GM12878 (cell line): ENCODE measurements around the gene FCF1. TPM values are rescaled to one million over a fixed set of nuclear protein-coding genes. Genes with fewer than 3 reads are reported as not detected.

ENCODE experiments used
- ATAC-seq: fragments of 200-7000 bp; cut with Tn5 transposase; 3 replicates; pipeline ENCODE4 v1.9.1; 2020; ENCODE audit warnings: mild to moderate bottlenecking, moderate library complexity
- BruUV-seq: library from RNA; stranded (reverse); fragments of 400-500 nt; replicated peaks from 2 replicates; lab custom pipeline; 2021; lab: Mats Ljungman, UMichigan
- CTCF ChIA-PET: fragments of 300-600 bp; sonication (Branson Sonifier 250); formaldehyde crosslinking; extraction: SDS; loops from one replicate; lab custom pipeline; 2021; ENCODE audit warnings: inconsistent platforms; lab: Yijun Ruan, JAX
- POLR2A ChIA-PET: fragments of 350-600 bp; formaldehyde crosslinking; extraction: SDS; loops from one replicate; lab custom pipeline; 2021; ENCODE audit warnings: inconsistent platforms; lab: Charles Lee
- RAD21 ChIA-PET: fragments of 300-600 bp; sonication (Branson Sonifier 250); formaldehyde crosslinking; loops from one replicate; lab custom pipeline; 2023; ENCODE audit warnings: antibody characterized with exemption; ENCODE audit not compliant: unreplicated experiment; lab: Charles Lee
- SMC1A ChIA-PET: fragments of 300-600 bp; sonication (Branson Sonifier 250); formaldehyde crosslinking; loops from one replicate; lab custom pipeline; 2023; ENCODE audit not compliant: unreplicated experiment, uncharacterized antibody; lab: Charles Lee
- DNase-seq: peaks from one replicate; pipeline ENCODE4 v3.0.0-alpha.2; 2011; ENCODE audit warnings: low read depth, low spot score
- FAIRE-seq: peaks from 3 replicates; lab custom pipeline; 2011; peaks lifted over from hg19 to GRCh38; lab: Jason Lieb, UNC
- H2AFZ ChIP-seq: 2 replicates; pipeline ENCODE4 v1.6.0; 2011; ENCODE audit warnings: low read depth, low read length, control low read depth; ENCODE audit not compliant: control insufficient read depth
- H3K27ac ChIP-seq: 2 replicates; pipeline ENCODE4 v1.5.1; 2011; ENCODE audit warnings: control low read depth; ENCODE audit not compliant: control insufficient read depth, insufficient read depth
- H3K27me3 ChIP-seq, 2 experiments: replicated peaks in 1 of 2; 2 replicates each; pipeline versions ENCODE4 v1.6.0 to v1.6.1; 2011; ENCODE audit warnings: low read length in 1 of 2; ENCODE audit not compliant: control insufficient read depth in 2 of 2, insufficient read depth in 2 of 2
- H3K36me3 ChIP-seq, 2 experiments: 2 replicates each; pipeline ENCODE4 v1.5.1; 2011; ENCODE audit warnings: low read length in 1 of 2; ENCODE audit not compliant: control insufficient read depth in 2 of 2, insufficient read depth in 2 of 2
- H3K4me1 ChIP-seq: 2 replicates; pipeline ENCODE4 v1.6.1; 2011; ENCODE audit warnings: mild to moderate bottlenecking, low read length, moderate library complexity, mixed read lengths; ENCODE audit not compliant: control insufficient read depth, insufficient read depth
- H3K4me2 ChIP-seq: 2 replicates; pipeline ENCODE4 v1.6.0; 2011; ENCODE audit warnings: control low read depth; ENCODE audit not compliant: control insufficient read depth, insufficient read depth
- H3K4me3 ChIP-seq: fragments of 200-600 bp; sonication (generic); 2 replicates; pipeline ENCODE4 v1.5.1; 2016
- H3K79me2 ChIP-seq: 2 replicates; pipeline ENCODE4 v1.6.0; 2011; ENCODE audit warnings: low read length; ENCODE audit not compliant: control insufficient read depth, insufficient read depth
- H3K9ac ChIP-seq: 2 replicates; pipeline ENCODE4 v1.8.0; 2011; ENCODE audit warnings: low read length, control low read depth, mixed read lengths; ENCODE audit not compliant: control insufficient read depth, insufficient read depth
- H3K9me3 ChIP-seq: replicated peaks from 3 replicates; pipeline ENCODE4 v1.5.1; 2011; ENCODE audit warnings: mild to moderate bottlenecking, low read length; ENCODE audit not compliant: control insufficient read depth, insufficient read depth
- H4K20me1 ChIP-seq: 2 replicates; pipeline ENCODE4 v1.6.0; 2011; ENCODE audit not compliant: control insufficient read depth, insufficient read depth
- EED ChIP-seq: sonication (generic); IDR thresholded peaks from 2 replicates; pipeline ENCODE4 v1.6.1; 2016; ENCODE audit warnings: antibody characterized with exemption, low read depth
- POLR2AphosphoS5 ChIP-seq: IDR thresholded peaks from 2 replicates; pipeline ENCODE4 v1.6.1; 2011; ENCODE audit warnings: mild to moderate bottlenecking, low read length, inconsistent platforms
- REST ChIP-seq: IDR thresholded peaks from 2 replicates; pipeline ENCODE4 v1.6.1; 2012; ENCODE audit warnings: mild to moderate bottlenecking, low read depth, low read length
- TAF1 ChIP-seq: IDR thresholded peaks from 2 replicates; pipeline ENCODE4 v1.6.1; 2011; ENCODE audit warnings: mild to moderate bottlenecking, low read depth, low read length, borderline replicate concordance
- ZBED1 ChIP-seq: IDR thresholded peaks from 2 replicates; pipeline ENCODE4 v1.6.1; 2016; ENCODE audit warnings: borderline replicate concordance
- WGBS: methylation state at CpG from one replicate; pipeline ENCODE4 v1.1.6; 2016; ENCODE audit warnings: low lambda C conversion rate; ENCODE audit not compliant: insufficient replicate concordance, insufficient coverage; ENCODE audit errors: missing lambda C conversion rate; 5-methylcytosine and 5-hydroxymethylcytosine counted together
- in situ Hi-C: fragments of 300-500 bp; cut with MboI; formaldehyde crosslinking; loops from 9 replicates; pipeline ENCODE4 v1.14.3; 2018; ENCODE audit warnings: mixed read lengths
- intact Hi-C: fragments of 100-400 bp; cut with micrococcal nuclease; formaldehyde crosslinking; loops from one replicate; pipeline ENCODE4 v1.14.2; 2022; ENCODE audit not compliant: unreplicated experiment
- polyA plus RNA-seq, 11 experiments: library from polyadenylated mRNA; depleted of rRNA in 4 of 11; unstranded in 6 of 11; stranded (reverse) in 5 of 11; fragments of >200 nt; fragmentation: Nextera tagmentation in 4 of 11; fragmentation: Illumina TruSeq in 1 of 11; extraction: Ambion mirVana in 4 of 11; extraction: Trizol in 1 of 11; gene quantifications; 1 replicate in 1 of 11; 2 replicates in 10 of 11; pipeline versions ENCODE4 v1.2.1 to v1.2.3, GENCODE V29; 2011 to 2016; ENCODE audit warnings: inconsistent platforms in 2 of 11, missing spikeins in 2 of 11, low read depth in 1 of 11
- total RNA-seq, 4 experiments: library from RNA; depleted of rRNA in 3 of 4; stranded (reverse); fragments of >200 nt in 3 of 4; fragmentation: Illumina TruSeq in 1 of 4; extraction: Trizol in 1 of 4; gene quantifications; 2 replicates each; pipeline versions ENCODE4 v1.2.1 to v1.2.3, GENCODE V29; 2013 to 2021

FCF1 gene
- total and polyA plus RNA-seq, 10 of the 15 experiments (the other 5 are each of a cell fraction or from before 2014, with no cell fraction given), result 6.2 to 88.7 (median 28.5) TPM

- TF ChIP-seq ZBED1, result no peak
- no peak for TF ChIP-seq TAF1
Measured at GRCh38 chr14:74754157-74754556, 41.2 kb downstream of the FCF1 start (continued).

- H3K79me2 ChIP-seq, result no peaks in the 10 kb centered on the region
- ChIA-PET CTCF (interaction anchor here (1.0 to 1.2 kb wide), 3 partner anchors 8 to 119 kb away, joined by 3 to 5 read pairs (median 3); partner anchors contain the start of gene YLPM1), RAD21 (no interaction called here), POLR2A (interaction anchor here (0.5 kb wide), 1 partner anchor 105 kb away, joined by 3 read pairs; no protein-coding TSS in a partner anchor), SMC1A (no interaction called here)
- no peak for ATAC-seq
- H3K9me3 ChIP-seq, result peaks cover 1% of the 10 kb centered on the region; the same call in 2 of the 3 replicates
- WGBS, result 53% methylated on average over 7 of the region's 7 CpGs
- no peak overlapping the region for H3K4me3 ChIP-seq
- intact Hi-C loops, result no loop called here
- H3K4me2 ChIP-seq, result no peak overlapping the region
- no peak for DNase-seq
- H4K20me1 ChIP-seq, result no peaks in the 10 kb centered on the region
- no peak for FAIRE-seq
- H3K27me3 ChIP-seq, result no peaks in the 10 kb centered on the region
- in situ Hi-C loops, result no loop called here
- no peak overlapping the region for H3K27ac ChIP-seq
- no peaks in the 10 kb centered on the region for H3K36me3 ChIP-seq
- H2AFZ ChIP-seq, result no peak overlapping the region
- no peak overlapping the region for H3K9ac ChIP-seq
- no peaks in the 10 kb centered on the region for H3K4me1 ChIP-seq
- TF ChIP-seq POLR2AphosphoS5, result no peak
- TF ChIP-seq, all 136 proteins: peak for 0
- BruUV-seq, result no TSS peak
Measured at GRCh38 chr14:74754899-74755298, 42.0 kb downstream of the FCF1 start.

GRCh38 chr14:74756326-74756725, 43.4 kb downstream of the FCF1 start:
- POLR2A ChIA-PET, result interaction anchor here (0.6 kb wide), 1 partner anchor 324 kb away, joined by 4 read pairs; no protein-coding TSS in a partner anchor
- no peaks in the 10 kb centered on the region for H3K36me3 ChIP-seq
- ATAC-seq (no peak), DNase-seq (no peak), FAIRE-seq (no peak)
- H3K4me1 ChIP-seq, result no peaks in the 10 kb centered on the region
- no TSS peak for BruUV-seq
- peaks cover 1% of the 10 kb centered on the region; the same call in 2 of the 3 replicates for H3K9me3 ChIP-seq
- TF ChIP-seq EED, result no peak
- peak; percentile 43; the same call in 1 of the 2 replicates for TF ChIP-seq REST
- WGBS, result 89% methylated on average over 1 of the region's 1 CpG
- RAD21 ChIA-PET, result no interaction called here
- in situ Hi-C loops (no loop called here), intact Hi-C loops (no loop called here)
- SMC1A ChIA-PET, result no interaction called here
- no peak overlapping the region for H3K9ac ChIP-seq
- no peak overlapping the region for H2AFZ ChIP-seq
- H3K4me3 ChIP-seq, result no peak overlapping the region
- no peaks in the 10 kb centered on the region for H4K20me1 ChIP-seq
- H3K79me2 ChIP-seq, result no peaks in the 10 kb centered on the region
- H3K27me3 ChIP-seq, result no peaks in the 10 kb centered on the region
- no peak overlapping the region for H3K27ac ChIP-seq
- CTCF ChIA-PET, result no interaction called here
- H3K4me2 ChIP-seq, result no peak overlapping the region
